Activated T-helper 9 cell treated with anti-CD3 and anti-CD28 coated beads, Interleukin-2, amount 50 U/mL, for 16 hours (primary cell): ENCODE data around the gene ZNF284.
"Not testable (repeated sequence)": the region's sequence is repeated elsewhere in the genome, so short reads cannot be mapped to it uniquely, and the experiment has no call there.

Experiments
- DNase-seq: peaks from one replicate; pipeline ENCODE4 v3.0.0-alpha.2; 2020; ENCODE audit warnings: low read depth

ZNF284 gene

DNA sequence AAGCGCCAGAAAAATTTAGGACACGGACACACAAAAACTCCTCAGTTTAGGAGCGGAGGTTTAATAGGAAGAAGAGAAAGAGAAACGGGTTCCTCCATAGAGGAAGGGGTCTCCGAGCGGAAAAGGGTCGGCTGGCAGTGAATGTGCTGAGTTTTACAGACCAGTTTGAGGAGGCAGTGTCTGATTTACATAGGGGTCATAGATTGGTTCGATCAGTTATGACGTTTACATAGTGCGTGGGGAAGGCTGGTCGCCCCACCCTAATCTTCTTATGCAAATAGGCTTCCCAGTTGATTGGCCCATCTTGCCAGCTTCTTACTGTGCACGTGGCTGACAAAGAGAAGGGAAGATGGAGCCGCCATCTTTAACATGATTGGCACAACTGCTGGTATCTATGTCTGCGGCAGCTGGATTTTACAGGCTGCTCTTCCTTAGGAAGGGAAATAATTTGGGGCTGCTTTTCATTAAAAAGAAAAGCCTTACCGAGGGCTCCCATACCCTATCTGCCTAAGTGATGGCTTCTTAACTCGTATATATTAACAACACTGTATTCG lies 40.0 kb downstream of the ZNF284 start:
- no peak for DNase-seq

DNA sequence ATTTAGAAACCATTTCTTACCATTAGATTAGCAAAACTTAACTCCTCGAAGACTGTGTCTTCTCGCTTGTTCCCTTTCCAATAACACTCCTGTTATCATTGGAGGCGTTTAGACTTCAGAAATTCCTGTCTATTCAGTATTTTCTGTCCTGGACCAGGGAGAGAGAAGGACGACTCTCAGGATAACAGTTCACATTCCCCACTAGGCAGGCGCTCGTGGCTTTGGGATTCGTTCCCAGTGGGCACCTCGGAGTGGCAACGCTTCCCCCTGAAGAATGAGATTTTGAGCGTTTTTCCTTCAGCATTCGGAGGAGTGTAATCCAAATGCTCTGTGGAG lies 40.8 kb downstream of the ZNF284 start:
- no peak for DNase-seq

DNA sequence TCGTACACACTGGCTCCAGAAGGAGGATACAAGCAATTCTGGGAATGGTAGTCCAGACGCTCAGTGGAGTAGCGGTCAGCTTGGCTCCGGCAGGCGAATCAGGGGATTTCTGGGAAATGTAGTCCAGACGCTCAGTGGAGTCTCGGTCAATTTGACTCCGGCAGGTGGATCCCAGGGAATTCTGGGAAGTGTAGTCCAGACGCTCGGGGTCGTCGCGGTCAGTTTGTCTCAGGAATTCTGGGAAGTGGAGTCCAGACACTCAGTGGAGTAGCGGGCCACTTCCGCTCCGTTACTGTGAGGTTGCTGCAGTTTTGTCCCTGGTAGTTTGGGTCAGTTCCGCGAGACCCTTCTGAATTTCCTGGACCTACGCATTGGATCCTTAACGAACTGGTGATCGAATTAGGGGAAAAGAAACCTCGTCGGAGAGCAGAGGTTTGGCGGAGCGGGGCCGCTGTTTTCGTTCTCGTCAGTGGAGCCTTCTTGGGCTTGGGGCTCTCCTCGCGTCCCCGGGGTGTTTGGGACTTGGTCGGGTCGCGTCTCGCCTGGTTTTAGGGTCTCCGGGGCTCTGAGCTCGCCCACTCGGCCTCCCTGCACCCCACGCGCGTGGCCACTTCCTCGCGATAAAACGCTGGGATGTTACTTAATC lies 41.3 kb downstream of the ZNF284 start, which contains the start of gene ZNF225:
Gene ZNF225 (plus strand): TSS at position 262 of the 646 bp plus-strand sequence. CDS start 2,429 bp downstream, outside the sequence.
- peak; percentile 69 for DNase-seq

DNA sequence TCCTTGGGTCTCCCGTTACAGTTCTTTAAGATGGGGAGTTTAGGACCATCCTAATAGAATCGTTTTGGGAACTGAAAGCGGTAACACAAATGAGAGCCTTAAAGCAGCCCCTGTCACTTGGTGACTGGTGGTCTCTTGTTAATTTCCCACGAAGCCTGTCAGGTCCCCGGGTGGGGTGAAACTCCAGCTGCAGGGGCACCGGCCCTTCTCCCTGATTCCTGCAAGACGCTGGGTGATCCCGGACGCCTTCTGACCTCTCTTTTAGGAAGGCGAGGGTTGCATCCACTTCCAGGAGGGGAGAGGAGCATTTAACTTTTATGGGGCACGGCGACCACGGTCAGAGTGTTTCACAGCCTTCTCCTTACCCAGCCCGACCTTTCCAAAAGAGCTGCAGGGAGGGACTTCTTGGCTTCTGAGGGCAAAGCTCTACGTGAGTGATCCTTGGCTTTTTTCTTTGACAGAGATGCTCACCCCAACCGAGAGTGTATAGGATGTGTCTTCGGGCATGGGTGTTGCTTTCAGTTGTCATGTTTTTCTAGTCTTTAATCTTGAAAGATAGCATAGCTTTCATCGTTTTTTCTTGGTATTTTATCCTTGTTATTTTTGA lies 41.9 kb downstream of the ZNF284 start:
- no peak for DNase-seq

DNA sequence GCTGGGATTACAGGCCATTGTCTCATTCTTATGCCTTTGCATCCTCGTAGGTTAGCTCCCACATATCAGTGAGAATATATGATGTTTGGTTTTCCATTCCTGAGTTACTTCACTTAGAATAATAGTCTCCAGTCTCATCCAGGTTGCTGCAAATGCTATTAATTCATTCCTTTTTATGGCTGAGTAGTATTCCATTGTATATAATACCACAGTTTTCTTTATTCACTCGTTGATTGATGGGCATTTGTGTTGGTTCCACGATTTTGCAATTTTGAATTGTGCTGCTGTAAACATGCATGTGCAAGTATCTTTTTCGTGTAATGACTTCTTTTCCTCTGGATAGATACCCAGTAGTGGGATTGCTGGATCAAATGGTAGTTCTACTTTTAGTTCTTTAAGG lies 49.2 kb downstream of the ZNF284 start:
- DNase-seq, result not testable (repeated sequence)

DNA sequence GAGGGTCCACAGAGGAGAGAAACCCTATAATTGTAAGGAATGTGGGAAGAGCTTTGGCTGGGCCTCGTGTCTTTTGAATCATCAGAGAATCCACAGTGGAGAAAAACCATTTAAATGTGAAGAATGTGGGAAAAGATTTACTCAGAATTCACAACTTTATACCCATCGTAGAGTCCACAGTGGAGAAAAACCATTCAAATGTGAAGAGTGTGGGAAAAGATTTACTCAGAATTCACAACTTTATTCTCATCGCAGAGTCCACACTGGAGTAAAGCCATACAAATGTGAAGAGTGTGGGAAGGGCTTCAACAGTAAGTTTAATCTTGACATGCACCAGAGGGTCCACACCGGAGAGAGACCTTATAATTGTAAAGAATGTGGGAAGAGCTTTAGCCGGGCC lies 60.0 kb downstream of the ZNF284 start:
- no peak for DNase-seq
